Endodermal cell (in vitro differentiated cells): ENCODE results near the gene BARHL1. TPM values are rescaled to one million over a fixed set of nuclear protein-coding genes. Genes with fewer than 3 reads are reported as not detected.

Experiments
- DNase-seq: peaks from one replicate; pipeline ENCODE4 v3.0.0-alpha.2; 2017
- H3K27ac ChIP-seq: 2 replicates; pipeline ENCODE4 v1.5.1; 2013; ENCODE audit warnings: mild to moderate bottlenecking, low read depth, low read length, moderate library complexity
- H3K27me3 ChIP-seq: 2 replicates; pipeline ENCODE4 v1.6.1; 2013; ENCODE audit warnings: mild to moderate bottlenecking, low read length, moderate library complexity; ENCODE audit not compliant: insufficient read depth, control insufficient read depth, poor library complexity, severe bottlenecking
- H3K36me3 ChIP-seq: 2 replicates; pipeline ENCODE4 v1.7.0; 2013; ENCODE audit warnings: mild to moderate bottlenecking, low read length, moderate library complexity; ENCODE audit not compliant: control insufficient read depth, insufficient read depth
- H3K4me1 ChIP-seq: one replicate; pipeline ENCODE4 v1.7.0; 2013; ENCODE audit warnings: low read length; ENCODE audit not compliant: control insufficient read depth, insufficient read depth
- H3K4me3 ChIP-seq: 2 replicates; pipeline ENCODE4 v1.5.1; 2013; ENCODE audit warnings: mild to moderate bottlenecking, low read length, moderate library complexity
- H3K9ac ChIP-seq: 2 replicates; pipeline ENCODE4 v1.6.1; 2013; ENCODE audit warnings: mild to moderate bottlenecking, low read length, moderate library complexity; ENCODE audit not compliant: poor library complexity, severe bottlenecking; ENCODE audit errors: extremely low read depth
- H3K9me3 ChIP-seq: 2 replicates; pipeline ENCODE4 v1.6.1; 2013; ENCODE audit warnings: mild to moderate bottlenecking, low read length, moderate library complexity; ENCODE audit not compliant: control insufficient read depth
- H3K27ac Mint-ChIP-seq: 2 replicates; pipeline ENCODE4 v1.8.0; 2020; ENCODE audit warnings: mixed read lengths
- H3K27me3 Mint-ChIP-seq: 2 replicates; pipeline ENCODE4 v1.8.0; 2021; ENCODE audit warnings: mild to moderate bottlenecking, mixed read lengths; ENCODE audit not compliant: insufficient read depth
- H3K36me3 Mint-ChIP-seq: 2 replicates; pipeline ENCODE4 v1.8.0; 2020; ENCODE audit warnings: low read depth, mixed read lengths
- H3K4me1 Mint-ChIP-seq: 2 replicates; pipeline ENCODE4 v1.8.0; 2020; ENCODE audit warnings: mixed read lengths
- H3K4me3 Mint-ChIP-seq: 2 replicates; pipeline ENCODE4 v1.8.0; 2020; ENCODE audit warnings: mild to moderate bottlenecking, moderate library complexity, mixed read lengths
- H3K9me3 Mint-ChIP-seq: 2 replicates; pipeline ENCODE4 v1.8.0; 2020; ENCODE audit warnings: mild to moderate bottlenecking, mixed read lengths
- WGBS, 2 experiments: methylation state at CpG; one replicate each; pipeline versions ENCODE4 v1.1.5 to v1.1.7; 2013; ENCODE audit warnings: missing lambda C conversion rate in 2 of 2, mixed read lengths in 1 of 2; ENCODE audit not compliant: insufficient coverage in 1 of 2, insufficient read length in 1 of 2; 5-methylcytosine and 5-hydroxymethylcytosine counted together
- total RNA-seq, 2 donors: library from RNA; stranded (reverse); fragmentation: NEBNext Ultra II Directional in 1 of 2; extraction: Animal tissue kit (Norgen Biotek cat#: 25700) in 1 of 2; gene quantifications; 2 replicates in 1 of 2; 3 replicates in 1 of 2; pipeline ENCODE4 v1.2.1, GENCODE V29; 2021
- TF ChIP-seq, protein P1 (sequence below): fragments of 200-600 bp; sonication (generic); conservative IDR thresholded peaks from 2 replicates; pipeline ENCODE4 v1.5.0; 2021; ENCODE audit warnings: antibody characterized with exemption, mild to moderate bottlenecking

Gene BARHL1
- total RNA-seq, 2 donors from 2014 or later, result not detected

- Histone ChIP-seq H3K9ac (no peak overlapping the region), H3K9me3 (no peaks in the 10 kb centered on the region), H3K27ac (no peak overlapping the region), H3K27me3 (peaks cover 84% of the 10 kb centered on the region), H3K4me1 (peaks cover 11% of the 10 kb centered on the region), H3K4me3 (no peak overlapping the region), H3K36me3 (peaks cover 8% of the 10 kb centered on the region)
- WGBS, 2 experiments, result 1 to 3% methylated on average over 29 to 83 of the region's 83 CpGs
- peak; percentile 68 for DNase-seq
- no peaks in the 10 kb centered on the region for H3K9me3 Mint-ChIP-seq
- TF ChIP-seq, protein P1, sequence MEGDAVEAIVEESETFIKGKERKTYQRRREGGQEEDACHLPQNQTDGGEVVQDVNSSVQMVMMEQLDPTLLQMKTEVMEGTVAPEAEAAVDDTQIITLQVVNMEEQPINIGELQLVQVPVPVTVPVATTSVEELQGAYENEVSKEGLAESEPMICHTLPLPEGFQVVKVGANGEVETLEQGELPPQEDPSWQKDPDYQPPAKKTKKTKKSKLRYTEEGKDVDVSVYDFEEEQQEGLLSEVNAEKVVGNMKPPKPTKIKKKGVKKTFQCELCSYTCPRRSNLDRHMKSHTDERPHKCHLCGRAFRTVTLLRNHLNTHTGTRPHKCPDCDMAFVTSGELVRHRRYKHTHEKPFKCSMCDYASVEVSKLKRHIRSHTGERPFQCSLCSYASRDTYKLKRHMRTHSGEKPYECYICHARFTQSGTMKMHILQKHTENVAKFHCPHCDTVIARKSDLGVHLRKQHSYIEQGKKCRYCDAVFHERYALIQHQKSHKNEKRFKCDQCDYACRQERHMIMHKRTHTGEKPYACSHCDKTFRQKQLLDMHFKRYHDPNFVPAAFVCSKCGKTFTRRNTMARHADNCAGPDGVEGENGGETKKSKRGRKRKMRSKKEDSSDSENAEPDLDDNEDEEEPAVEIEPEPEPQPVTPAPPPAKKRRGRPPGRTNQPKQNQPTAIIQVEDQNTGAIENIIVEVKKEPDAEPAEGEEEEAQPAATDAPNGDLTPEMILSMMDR, result peak; percentile 26
- peaks cover 8% of the 10 kb centered on the region for H3K36me3 Mint-ChIP-seq
- H3K27ac Mint-ChIP-seq, result no peak overlapping the region
- H3K27me3 Mint-ChIP-seq, result peaks cover 83% of the 10 kb centered on the region
- H3K4me3 Mint-ChIP-seq, result peak overlapping the region; percentile 24
- H3K4me1 Mint-ChIP-seq, result peaks cover 39% of the 10 kb centered on the region
These were observed 7.0 kb downstream of the BARHL1 start for GRCh38 chr9:132589148-132590036.

DNA sequence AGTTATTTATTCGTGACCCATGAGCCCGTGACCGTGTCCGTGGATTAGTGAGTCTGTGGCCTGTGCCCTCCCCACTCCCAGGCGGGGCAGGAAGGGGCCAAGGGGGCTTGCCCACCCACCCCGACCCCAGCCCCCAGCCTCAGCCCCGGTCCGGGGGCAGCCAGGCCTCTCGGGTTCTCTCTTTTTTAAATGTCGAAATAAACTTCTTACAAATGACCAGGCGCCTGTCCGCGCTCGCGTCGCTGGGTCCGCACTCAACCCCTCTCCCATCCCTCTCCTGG lies 7.6 kb downstream of the BARHL1 start:
- Mint-ChIP-seq H3K27ac (no peak overlapping the region), H3K4me1 (peaks cover 35% of the 10 kb centered on the region), H3K36me3 (peaks cover 14% of the 10 kb centered on the region), H3K4me3 (peak overlapping the region; percentile 24), H3K27me3 (peaks cover 77% of the 10 kb centered on the region), H3K9me3 (no peaks in the 10 kb centered on the region)
- TF ChIP-seq, protein P1, result no peak
- H3K27me3 ChIP-seq, result peaks cover 78% of the 10 kb centered on the region
- DNase-seq, result no peak
- WGBS, 2 experiments, result 1 to 3% methylated on average over 13 to 17 of the region's 17 CpGs
- H3K36me3 ChIP-seq, result peaks cover 14% of the 10 kb centered on the region
- no peak overlapping the region for H3K27ac ChIP-seq
- no peak overlapping the region for H3K9ac ChIP-seq
- no peaks in the 10 kb centered on the region for H3K9me3 ChIP-seq
- peaks cover 9% of the 10 kb centered on the region for H3K4me1 ChIP-seq
- no peak overlapping the region for H3K4me3 ChIP-seq

GRCh38 chr9:132590318-132591182 lies 8.1 kb downstream of the BARHL1 start:
- H3K36me3 Mint-ChIP-seq, result peaks cover 17% of the 10 kb centered on the region
- H3K4me3 Mint-ChIP-seq, result peak overlapping the region; percentile 28
- peaks cover 72% of the 10 kb centered on the region for H3K27me3 Mint-ChIP-seq
- Histone ChIP-seq H3K27me3 (peaks cover 72% of the 10 kb centered on the region), H3K36me3 (peaks cover 19% of the 10 kb centered on the region), H3K9ac (no peak overlapping the region), H3K9me3 (no peaks in the 10 kb centered on the region), H3K4me1 (peaks cover 8% of the 10 kb centered on the region), H3K4me3 (no peak overlapping the region), H3K27ac (no peak overlapping the region)
- TF ChIP-seq, protein P1, result no peak
- WGBS, 2 experiments, result 0 to 2% methylated on average over 25 to 73 of the region's 73 CpGs
- DNase-seq, result peak; percentile 74
- no peaks in the 10 kb centered on the region for H3K9me3 Mint-ChIP-seq
- peaks cover 33% of the 10 kb centered on the region for H3K4me1 Mint-ChIP-seq
- no peak overlapping the region for H3K27ac Mint-ChIP-seq
